AG09319 (cell line): Measurements from ENCODE around the gene FAM222B.

Experiments
- DNase-seq: peaks from one replicate; pipeline ENCODE4 v3.0.0-alpha.2; 2010; ENCODE audit warnings: low read depth; ENCODE audit errors: extremely low read depth
- CTCF ChIP-seq: IDR thresholded peaks from 2 replicates; pipeline ENCODE4 v1.5.1; 2011; ENCODE audit warnings: low read depth, mild to moderate bottlenecking, inconsistent platforms, low read length, moderate library complexity

FAM222B gene

GRCh38 chr17:28763137-28763799 is 79.3 kb downstream of the FAM222B start:
- TF ChIP-seq CTCF, result no peak
- DNase-seq, result no peak

- no peak for TF ChIP-seq CTCF
- no peak for DNase-seq
Observed at GRCh38 chr17:28760601-28761562, 81.7 kb downstream of the FAM222B start.

- no peak for DNase-seq
- TF ChIP-seq CTCF, result no peak
Observed at GRCh38 chr17:28759256-28759865, 83.2 kb downstream of the FAM222B start.

GRCh38 chr17:28758411-28759121 is 84.0 kb downstream of the FAM222B start:
- no peak for DNase-seq
- no peak for TF ChIP-seq CTCF

GRCh38 chr17:28756049-28756804 is 86.4 kb downstream of the FAM222B start:
- DNase-seq, result no peak
- TF ChIP-seq CTCF, result no peak

- no peak for TF ChIP-seq CTCF
- no peak for DNase-seq
Observed at GRCh38 chr17:28755486-28755885, 87.1 kb downstream of the FAM222B start.
